ENCODE measurements around the gene MYO1D. TPM values are rescaled to one million over a fixed set of nuclear protein-coding genes. Genes with fewer than 3 reads are reported as not detected.
A peak's percentile ranks its signal among the peaks of the same experiment; 100 is the strongest.
"Not testable (repeated sequence)": the region's sequence is repeated elsewhere in the genome, so short reads cannot be mapped to it uniquely, and the experiment has no call there.

Gene MYO1D
- total and polyA plus RNA-seq, 5 experiments from 2014 or later = 1.3 to 9.7 (median 3.1) TPM

DNA sequence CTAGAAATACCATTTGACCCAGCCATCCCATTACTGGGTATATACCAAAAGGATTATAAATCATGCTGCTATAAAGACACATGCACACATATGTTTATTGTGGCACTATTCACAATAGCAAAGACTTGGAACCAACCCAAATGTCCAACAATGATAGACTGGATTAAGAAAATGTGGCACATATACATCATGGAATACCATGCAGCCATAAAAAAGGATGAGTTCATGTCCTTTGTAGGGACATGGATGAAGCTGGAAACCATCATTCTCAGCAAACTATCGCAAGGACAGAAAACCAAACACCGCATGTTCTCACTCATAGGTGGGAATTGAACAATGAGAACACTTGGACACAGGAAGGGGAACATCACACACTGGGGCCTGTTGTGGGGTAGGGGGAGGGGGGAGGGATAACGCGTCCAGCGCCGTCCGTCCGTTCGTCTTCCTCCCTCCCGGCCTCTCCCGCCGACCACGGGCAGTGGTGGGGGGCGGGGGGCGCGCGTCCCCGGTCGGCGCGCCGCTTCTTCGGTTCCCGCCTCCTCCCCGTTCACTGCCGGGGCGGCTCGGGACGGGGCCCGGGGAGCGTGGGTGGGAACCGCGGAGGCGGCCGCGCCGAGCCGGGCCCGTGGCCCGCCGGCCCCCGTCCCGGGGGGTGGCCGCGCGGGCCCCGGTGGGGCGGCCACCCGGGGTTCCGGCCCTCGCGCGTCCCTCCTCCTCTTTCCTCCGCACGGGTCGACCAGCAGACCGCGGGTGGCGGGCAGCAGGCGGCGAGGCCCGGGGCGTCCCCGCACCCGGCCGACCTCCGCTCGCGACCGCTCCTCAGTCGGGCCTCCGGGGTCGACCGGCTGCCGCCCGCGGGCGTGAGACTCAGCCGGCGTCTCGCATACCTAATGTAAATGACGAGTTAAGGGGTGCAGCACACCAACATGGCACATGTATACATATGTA lies 54.7 kb downstream of the MYO1D start:
- POLR2A ChIA-PET, H3K4me1 Mint-ChIP-seq, H3K9me3 Mint-ChIP-seq, H3K36me3 Mint-ChIP-seq, H3K27ac Mint-ChIP-seq, ATAC-seq: not testable (repeated sequence)
- peak in 3 of 10 donors; percentile 9 to 26 (median 10) for DNase-seq
- Mint-ChIP-seq H3K4me3 (peak overlapping the region in 1 of 10 donors; percentile 40), H3K27me3 (peaks cover 10 to 34% (median 23%) of the 10 kb centered on the region in 5 donors)

DNA sequence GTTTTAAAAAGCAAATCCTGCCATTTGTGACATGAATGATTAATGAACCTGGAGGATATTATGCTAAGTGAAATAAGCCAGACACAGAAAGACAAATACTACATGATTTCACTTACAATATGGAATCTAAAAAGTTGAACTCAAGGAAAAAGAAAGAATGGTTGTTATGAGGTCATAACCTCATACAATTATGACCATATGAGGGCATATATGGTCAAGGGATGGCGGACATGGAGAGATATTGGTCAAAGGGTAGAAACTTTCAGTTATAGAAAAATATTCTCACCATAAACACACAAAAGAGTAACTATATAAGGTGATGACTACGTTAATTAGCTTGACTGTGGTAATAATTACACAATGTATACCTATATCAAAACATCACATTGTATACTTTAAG lies 56.5 kb downstream of the MYO1D start:
- Mint-ChIP-seq H3K27ac (no peak overlapping the region), H3K4me1 (peaks cover 0 to 2% (median under 1%) of the 10 kb centered on the region in 4 donors), H3K9me3 (peaks cover 0 to 5% (median 0%) of the 10 kb centered on the region in 9 donors), H3K4me3 (no peak overlapping the region), H3K27me3 (peaks cover 10 to 34% (median 23%) of the 10 kb centered on the region in 5 donors), H3K36me3 (peaks cover 0 to 5% (median 4%) of the 10 kb centered on the region in 3 donors)
- POLR2A ChIA-PET = no interaction called here
- ATAC-seq (no peak), DNase-seq (no peak)

DNA sequence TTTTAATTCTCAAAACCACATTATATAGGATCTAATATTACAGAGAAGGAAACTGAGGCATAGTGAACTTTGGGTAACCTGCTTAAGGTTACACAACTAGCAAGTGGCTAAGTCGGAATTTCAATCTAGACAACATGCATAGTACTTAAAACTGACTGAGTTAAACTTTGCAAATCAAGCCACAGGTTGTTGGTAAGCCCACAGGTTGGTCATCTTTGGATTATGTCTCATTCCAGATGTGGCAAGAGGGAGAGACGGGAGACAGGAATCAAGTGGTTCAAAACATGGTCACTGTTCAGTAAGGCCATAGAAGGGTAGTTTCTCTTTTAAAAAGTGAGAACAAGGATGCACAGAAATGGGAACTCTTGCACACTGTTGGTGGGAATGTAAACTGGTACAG lies 57.1 kb downstream of the MYO1D start:
- Mint-ChIP-seq H3K4me3 (no peak overlapping the region), H3K27ac (no peak overlapping the region), H3K36me3 (peaks cover 0 to 5% (median 4%) of the 10 kb centered on the region in 3 donors), H3K27me3 (peaks cover 10 to 34% (median 22%) of the 10 kb centered on the region in 5 donors), H3K9me3 (peaks cover 0 to 5% (median 0%) of the 10 kb centered on the region in 9 donors), H3K4me1 (peaks cover 0 to 2% (median under 1%) of the 10 kb centered on the region in 4 donors)
- no peak for ATAC-seq
- no peak for DNase-seq
- POLR2A ChIA-PET = no interaction called here

DNA sequence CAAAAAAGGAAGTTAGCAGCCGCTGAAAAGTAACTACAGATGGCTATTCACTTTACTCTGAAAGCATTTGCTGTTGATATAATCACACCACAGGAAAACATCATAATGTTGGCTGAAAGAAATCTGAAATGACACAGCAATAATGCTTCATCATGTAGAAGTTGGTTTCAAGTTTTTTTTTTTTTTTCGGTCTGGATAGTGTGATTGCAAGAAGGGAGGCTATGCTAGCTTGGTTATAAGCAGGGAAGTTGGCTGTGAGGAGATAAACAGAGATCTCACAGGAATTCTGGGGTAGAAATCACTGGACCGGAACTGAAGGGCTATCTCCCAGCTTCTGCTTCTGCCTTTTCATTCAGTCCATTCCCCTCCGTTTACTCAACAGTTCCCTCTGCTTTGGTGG lies 57.9 kb downstream of the MYO1D start:
- ATAC-seq (no peak), DNase-seq (no peak)
- Mint-ChIP-seq H3K9me3 (peaks cover 0 to 5% (median 0%) of the 10 kb centered on the region in 9 donors), H3K36me3 (peaks cover 0 to 4% (median 4%) of the 10 kb centered on the region in 3 donors), H3K27me3 (peaks cover 10 to 34% (median 15%) of the 10 kb centered on the region in 5 donors), H3K27ac (no peak overlapping the region), H3K4me3 (no peak overlapping the region), H3K4me1 (peaks cover 0 to 2% (median under 1%) of the 10 kb centered on the region in 4 donors)
- POLR2A ChIA-PET = no interaction called here

DNA sequence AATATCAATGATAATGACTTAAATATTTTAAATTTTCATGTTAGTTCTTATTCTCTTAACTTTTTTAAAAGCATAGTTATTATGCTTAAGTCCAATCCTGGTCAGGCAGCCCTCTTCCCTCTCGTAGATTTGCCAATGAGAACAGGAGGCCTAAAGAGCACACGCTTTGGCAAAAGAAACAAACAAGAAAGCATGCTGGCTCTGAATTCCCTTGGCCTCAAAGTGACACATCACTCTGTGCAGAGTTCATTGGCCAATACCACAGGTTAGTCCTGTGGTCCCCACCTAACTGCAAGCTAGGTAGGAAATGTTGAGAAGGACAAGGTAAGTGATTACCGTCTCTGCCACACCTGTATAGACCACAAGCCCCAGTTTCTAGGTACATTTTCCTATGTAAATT lies 61.5 kb downstream of the MYO1D start:
- no peak overlapping the region for H3K27ac Mint-ChIP-seq
- H3K27me3 Mint-ChIP-seq = peaks cover 2 to 13% (median 6%) of the 10 kb centered on the region in 5 donors
- H3K36me3 Mint-ChIP-seq = peaks cover 0 to 3% (median 0%) of the 10 kb centered on the region in 3 donors
- no peak for ATAC-seq
- no peak for DNase-seq
- H3K4me3 Mint-ChIP-seq = no peak overlapping the region
- no peaks in the 10 kb centered on the region for H3K4me1 Mint-ChIP-seq
- POLR2A ChIA-PET = no interaction called here
- H3K9me3 Mint-ChIP-seq = no peaks in the 10 kb centered on the region

DNA sequence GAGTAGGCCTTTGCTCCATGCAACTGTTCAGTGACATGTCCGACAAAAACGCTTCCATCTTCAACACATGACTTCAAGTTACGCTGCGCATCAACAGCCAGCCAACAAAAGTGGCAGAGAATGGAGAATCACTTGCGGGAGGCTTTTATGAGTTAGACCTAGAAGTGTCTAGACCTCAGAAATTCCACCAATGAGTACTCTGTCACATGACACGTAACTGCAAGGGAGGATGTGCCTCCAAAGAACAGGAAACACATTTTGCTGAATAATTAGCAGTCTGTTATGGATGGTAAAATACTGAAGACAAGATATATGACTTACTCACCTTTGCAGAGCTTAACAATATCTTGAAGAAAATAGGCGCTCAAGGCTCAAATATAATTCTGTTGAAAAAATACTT lies 62.1 kb downstream of the MYO1D start:
- Mint-ChIP-seq H3K4me1 (peaks cover 2 to 4% (median 2%) of the 10 kb centered on the region in 4 donors), H3K4me3 (no peak overlapping the region), H3K27me3 (peaks cover 0 to 10% (median 2%) of the 10 kb centered on the region in 5 donors), H3K36me3 (peaks cover 0 to 3% (median 0%) of the 10 kb centered on the region in 3 donors), H3K9me3 (no peaks in the 10 kb centered on the region), H3K27ac (no peak overlapping the region)
- ATAC-seq = no peak
- DNase-seq = no peak
- POLR2A ChIA-PET = no interaction called here

DNA sequence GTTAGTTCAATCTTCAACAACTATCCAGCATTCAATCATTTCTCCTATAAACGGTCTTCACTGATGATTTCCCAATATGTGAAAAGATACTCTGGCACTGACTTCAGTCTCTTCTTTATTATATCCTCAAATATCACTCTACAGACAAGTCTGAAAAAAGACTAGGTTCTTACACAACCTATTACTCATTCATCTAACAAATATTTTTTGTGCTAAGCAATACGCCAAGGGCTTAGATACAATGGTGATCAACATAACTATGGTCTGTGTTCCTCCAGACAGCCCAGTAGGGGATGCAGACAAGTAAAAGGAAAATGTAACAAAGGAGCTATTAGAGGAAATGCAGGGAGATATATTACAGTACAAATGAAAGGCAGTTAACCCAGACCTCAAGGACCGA lies 63.9 kb downstream of the MYO1D start:
- POLR2A ChIA-PET = no interaction called here
- peaks cover 2 to 8% (median 3%) of the 10 kb centered on the region in 4 donors for H3K4me1 Mint-ChIP-seq
- DNase-seq (no peak), ATAC-seq (no peak)
- no peak overlapping the region for H3K4me3 Mint-ChIP-seq
- peaks cover 0 to 6% (median 0%) of the 10 kb centered on the region in 5 donors for H3K27me3 Mint-ChIP-seq
- no peaks in the 10 kb centered on the region for H3K9me3 Mint-ChIP-seq
- H3K27ac Mint-ChIP-seq = no peak overlapping the region
- peaks cover 0 to 3% (median 0%) of the 10 kb centered on the region in 3 donors for H3K36me3 Mint-ChIP-seq

DNA sequence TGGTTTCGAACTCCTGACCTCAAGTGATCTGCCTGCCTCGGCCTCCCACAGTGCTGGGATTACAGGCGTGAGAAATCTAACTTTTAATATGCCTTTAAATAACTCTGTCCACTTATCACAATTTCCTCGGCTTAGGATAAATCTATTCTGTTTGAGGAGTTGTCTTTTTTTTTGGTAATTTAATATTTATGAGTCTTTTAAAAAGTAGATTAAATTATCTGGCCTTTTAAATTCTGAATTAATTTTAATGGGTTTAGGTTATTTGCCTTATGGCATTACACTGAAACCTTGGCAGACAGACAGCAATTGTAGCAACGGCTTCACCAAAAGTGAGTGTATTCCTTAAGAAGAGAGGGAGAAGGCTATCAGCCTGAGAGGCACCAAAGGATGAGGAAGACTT lies 66.2 kb downstream of the MYO1D start:
- Mint-ChIP-seq H3K4me1 (peaks cover 2 to 8% (median 3%) of the 10 kb centered on the region in 4 donors), H3K9me3 (no peaks in the 10 kb centered on the region), H3K27me3 (peaks cover 0 to 6% (median 0%) of the 10 kb centered on the region in 5 donors), H3K36me3 (peaks cover 0 to 3% (median 0%) of the 10 kb centered on the region in 3 donors), H3K27ac (no peak overlapping the region), H3K4me3 (no peak overlapping the region)
- no peak for ATAC-seq
- POLR2A ChIA-PET = no interaction called here
- DNase-seq = no peak

DNA sequence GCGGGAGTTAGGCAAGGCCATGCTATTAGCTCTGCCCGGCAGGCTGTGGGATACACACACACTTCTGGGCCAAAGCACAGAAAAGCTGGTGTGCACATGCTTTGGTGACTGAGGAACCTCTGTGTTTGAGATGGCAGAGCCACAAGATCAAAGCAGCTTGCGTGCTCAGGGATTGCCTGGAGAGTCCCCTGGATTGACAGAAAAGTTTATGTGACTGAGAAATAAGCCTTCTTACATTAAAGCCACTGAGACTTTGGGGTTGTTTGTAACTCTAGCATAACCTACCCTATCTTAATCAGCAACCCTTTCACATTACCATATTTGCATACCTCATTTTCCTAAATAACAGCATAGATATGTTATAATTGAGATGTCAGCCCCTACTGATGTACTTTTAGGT lies 69.3 kb downstream of the MYO1D start:
- ATAC-seq (no peak), DNase-seq (no peak)
- POLR2A ChIA-PET = no interaction called here
- H3K36me3 Mint-ChIP-seq = no peaks in the 10 kb centered on the region
- no peaks in the 10 kb centered on the region for H3K9me3 Mint-ChIP-seq
- H3K4me1 Mint-ChIP-seq = peaks cover 2 to 8% (median 6%) of the 10 kb centered on the region in 4 donors
- no peak overlapping the region for H3K4me3 Mint-ChIP-seq
- H3K27ac Mint-ChIP-seq = no peak overlapping the region
- no peaks in the 10 kb centered on the region for H3K27me3 Mint-ChIP-seq

DNA sequence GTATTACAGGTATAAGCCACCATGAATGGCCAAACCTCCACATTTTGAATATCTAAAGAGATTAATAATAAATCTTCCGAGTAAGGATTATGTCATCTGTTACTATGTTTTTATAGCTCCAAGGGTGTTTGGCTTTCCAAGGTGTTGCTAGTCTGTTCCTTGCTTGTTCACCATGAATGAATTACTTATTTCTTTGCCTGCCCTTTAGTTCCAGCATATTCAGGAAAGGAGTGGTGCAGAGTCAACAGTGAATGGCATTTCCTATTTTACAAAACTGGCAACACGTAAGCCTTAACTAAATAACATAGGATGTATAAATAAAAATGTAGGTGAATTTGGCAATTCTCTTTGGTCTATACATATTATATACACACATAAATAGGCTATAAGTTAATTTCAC lies 70.3 kb downstream of the MYO1D start:
- no peaks in the 10 kb centered on the region for H3K27me3 Mint-ChIP-seq

DNA sequence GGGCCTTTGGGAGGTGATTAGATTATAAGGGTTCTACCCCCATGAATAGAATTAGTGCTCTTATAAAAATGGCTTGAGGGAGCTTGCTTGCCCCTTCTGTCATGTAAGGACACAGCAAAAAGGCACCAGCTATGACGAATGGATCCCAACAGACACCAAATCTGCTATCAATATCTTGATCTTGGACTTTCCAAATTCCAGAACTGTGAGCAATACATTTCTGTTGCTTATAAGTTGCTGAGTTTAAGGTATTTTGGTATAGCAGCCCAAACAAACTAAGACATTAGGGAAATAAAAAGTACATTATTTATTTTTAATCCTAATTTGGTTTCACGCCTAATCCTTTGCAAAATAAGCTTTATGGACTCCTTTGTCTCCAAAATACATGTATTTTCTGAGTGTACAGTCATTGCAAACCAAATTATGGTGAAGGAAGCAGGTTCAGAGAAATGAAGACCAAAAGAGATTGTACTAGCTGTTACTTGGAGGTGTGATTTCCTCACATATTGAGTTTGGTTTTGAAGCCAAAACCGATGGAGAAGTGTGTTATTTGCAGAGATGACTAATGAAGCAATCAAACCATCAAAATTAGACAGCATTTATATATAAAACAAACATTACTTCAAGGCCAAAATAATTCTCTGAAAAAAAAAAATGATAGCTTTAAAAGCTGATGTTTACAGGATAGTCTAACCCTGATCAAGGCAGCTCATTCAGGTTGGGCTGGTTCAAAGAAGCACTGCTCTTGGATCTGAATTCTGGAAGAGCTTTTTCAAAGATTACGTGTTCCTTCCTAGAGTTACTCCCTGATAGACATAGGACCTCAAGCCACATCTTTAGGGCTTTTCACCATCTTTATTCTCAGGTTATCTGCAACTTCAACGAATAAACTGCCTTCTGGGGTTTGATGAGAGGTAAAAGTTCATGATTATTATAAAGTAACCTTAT lies 71.6 kb downstream of the MYO1D start:
- H3K9me3 Mint-ChIP-seq = no peaks in the 10 kb centered on the region
- H3K27ac Mint-ChIP-seq = no peak overlapping the region
- H3K4me3 Mint-ChIP-seq = no peak overlapping the region
- peaks cover 2 to 8% (median 6%) of the 10 kb centered on the region in 4 donors for H3K4me1 Mint-ChIP-seq
- H3K36me3 Mint-ChIP-seq = no peaks in the 10 kb centered on the region
- ATAC-seq = no peak
- peaks cover 0 to 1% (median 1%) of the 10 kb centered on the region in 5 donors for H3K27me3 Mint-ChIP-seq
- POLR2A ChIA-PET = no interaction called here
- DNase-seq = no peak

More for the DNA sequence above, 70.3 kb downstream of the MYO1D start:
- Mint-ChIP-seq H3K4me1 (peaks cover 2 to 8% (median 6%) of the 10 kb centered on the region in 4 donors), H3K4me3 (no peak overlapping the region), H3K27ac (no peak overlapping the region), H3K36me3 (no peaks in the 10 kb centered on the region), H3K9me3 (no peaks in the 10 kb centered on the region)
- POLR2A ChIA-PET = no interaction called here
- ATAC-seq = no peak
- no peak for DNase-seq

DNA sequence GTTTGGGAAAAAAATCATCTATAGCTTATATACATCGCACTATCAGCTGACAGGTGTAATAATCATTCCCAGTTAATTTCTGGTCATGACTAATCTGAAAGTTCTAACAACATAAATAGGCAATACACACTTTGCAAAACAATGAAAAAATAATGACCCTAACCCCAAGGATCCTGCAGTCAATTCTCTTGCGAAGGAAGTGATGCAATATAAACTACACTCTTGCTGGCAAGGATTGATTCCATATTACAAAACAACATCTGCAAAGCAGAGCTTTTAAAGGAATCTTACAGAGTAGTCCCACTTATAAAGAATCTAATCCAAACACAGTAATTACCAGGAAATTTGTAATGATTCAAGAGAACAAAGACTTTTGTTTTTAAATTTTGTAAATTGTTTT lies 73.4 kb downstream of the MYO1D start:
- H3K36me3 Mint-ChIP-seq = no peaks in the 10 kb centered on the region
- no peak overlapping the region for H3K4me3 Mint-ChIP-seq
- H3K9me3 Mint-ChIP-seq = no peaks in the 10 kb centered on the region
- DNase-seq (no peak), ATAC-seq (no peak)
- H3K4me1 Mint-ChIP-seq = peaks cover 0 to 6% (median 0%) of the 10 kb centered on the region in 4 donors
- POLR2A ChIA-PET = no interaction called here
- peaks cover 0 to 10% (median 4%) of the 10 kb centered on the region in 5 donors for H3K27me3 Mint-ChIP-seq
- H3K27ac Mint-ChIP-seq = no peak overlapping the region

Data from naive thymus-derived CD8-positive, alpha-beta T cell (primary cell).